SK-N-SH treated with all-trans-retinoic acid at 6 μM for 48 hours (cell line): ENCODE measurements around the gene ALK.

Experiments
- ATAC-seq: fragments of 200-7000 bp; cut with Tn5 transposase; 3 replicates; pipeline ENCODE4 v1.9.1; 2020; ENCODE audit warnings: mild to moderate bottlenecking, moderate library complexity
- ARNTL ChIP-seq: fragments of 450-650 bp; formaldehyde crosslinking; IDR thresholded peaks from 2 replicates; pipeline ENCODE4 v1.5.0; 2020; ENCODE audit warnings: low read depth, mild to moderate bottlenecking, moderate library complexity, borderline replicate concordance
- BACH2 ChIP-seq: fragments of 250-450 bp; sonication (Bioruptor Pico); IDR thresholded peaks from 2 replicates; pipeline ENCODE4 v1.9.0; 2021; ENCODE audit warnings: mild to moderate bottlenecking, borderline replicate concordance
- CSDC2 ChIP-seq: fragments of 250-450 bp; sonication (Bioruptor Pico); IDR thresholded peaks from 2 replicates; pipeline ENCODE4 v1.5.0; 2020; ENCODE audit warnings: mild to moderate bottlenecking, moderate library complexity
- ESRRG ChIP-seq: fragments of 250-450 bp; sonication (Bioruptor Pico); IDR thresholded peaks from 2 replicates; pipeline ENCODE4 v1.6.1; 2021; ENCODE audit warnings: mild to moderate bottlenecking
- GLIS3 ChIP-seq: fragments of 250-450 bp; sonication (Bioruptor Pico); IDR thresholded peaks from 2 replicates; pipeline ENCODE4 v1.5.0; 2020; ENCODE audit warnings: mild to moderate bottlenecking, moderate library complexity
- ISL1 ChIP-seq: fragments of 250-450 bp; sonication (Bioruptor Pico); IDR thresholded peaks from 2 replicates; pipeline ENCODE4 v2.1.2; 2022; ENCODE audit warnings: mild to moderate bottlenecking, moderate library complexity
- PPARA ChIP-seq: fragments of 250-450 bp; sonication (Bioruptor Pico); IDR thresholded peaks from 2 replicates; pipeline ENCODE4 v1.5.0; 2020; ENCODE audit warnings: mild to moderate bottlenecking, borderline replicate concordance
- RARB ChIP-seq: fragments of 250-450 bp; sonication (Bioruptor Pico); IDR thresholded peaks from 2 replicates; pipeline ENCODE4 v1.8.0; 2021; ENCODE audit warnings: mild to moderate bottlenecking, moderate library complexity
- TOX ChIP-seq: fragments of 250-450 bp; sonication (Bioruptor Pico); IDR thresholded peaks from 2 replicates; pipeline ENCODE4 v1.8.0; 2021; ENCODE audit warnings: mild to moderate bottlenecking, moderate library complexity, borderline replicate concordance
- ZC3H10 ChIP-seq: fragments of 250-450 bp; sonication (Bioruptor Pico); IDR thresholded peaks from 2 replicates; pipeline ENCODE4 v1.5.1; 2021; ENCODE audit warnings: mild to moderate bottlenecking, moderate library complexity
- ZFP3 ChIP-seq: fragments of 250-450 bp; sonication (Bioruptor Pico); IDR thresholded peaks from 2 replicates; pipeline ENCODE4 v1.5.0; 2020; ENCODE audit warnings: mild to moderate bottlenecking, moderate library complexity
- ZNF565 ChIP-seq: fragments of 450-650 bp; formaldehyde crosslinking; conservative IDR thresholded peaks from 2 replicates; pipeline ENCODE4 v1.5.0; 2020; ENCODE audit warnings: low read depth, mild to moderate bottlenecking, moderate library complexity
- ZNF70 ChIP-seq: fragments of 450-650 bp; formaldehyde crosslinking; IDR thresholded peaks from 2 replicates; pipeline ENCODE4 v1.5.0; 2020; ENCODE audit warnings: mild to moderate bottlenecking, moderate library complexity
- ZNF8 ChIP-seq: fragments of 450-650 bp; formaldehyde crosslinking; IDR thresholded peaks from 2 replicates; pipeline ENCODE4 v1.5.0; 2020; ENCODE audit warnings: mild to moderate bottlenecking, moderate library complexity
- TF ChIP-seq, protein P1 (sequence below): fragments of 250-450 bp; sonication (Bioruptor Pico); IDR thresholded peaks from 2 replicates; pipeline ENCODE4 v1.8.0; 2020; ENCODE audit warnings: mild to moderate bottlenecking, moderate library complexity, borderline replicate concordance
- TF ChIP-seq, protein P2 (sequence below): fragments of 250-450 bp; sonication (Bioruptor Pico); IDR thresholded peaks from 2 replicates; pipeline ENCODE4 v1.8.0; 2021; ENCODE audit warnings: low read depth, mild to moderate bottlenecking, moderate library complexity, borderline replicate concordance
- TF ChIP-seq, protein P3 (sequence below): fragments of 250-450 bp; sonication (Bioruptor Pico); IDR thresholded peaks from 2 replicates; pipeline ENCODE4 v1.5.1; 2021; ENCODE audit warnings: mild to moderate bottlenecking, moderate library complexity
- TF ChIP-seq, protein P4 (sequence below): fragments of 250-450 bp; sonication (Bioruptor Pico); IDR thresholded peaks from 2 replicates; pipeline ENCODE4 v1.5.0; 2020; ENCODE audit warnings: mild to moderate bottlenecking, moderate library complexity

ALK gene

DNA sequence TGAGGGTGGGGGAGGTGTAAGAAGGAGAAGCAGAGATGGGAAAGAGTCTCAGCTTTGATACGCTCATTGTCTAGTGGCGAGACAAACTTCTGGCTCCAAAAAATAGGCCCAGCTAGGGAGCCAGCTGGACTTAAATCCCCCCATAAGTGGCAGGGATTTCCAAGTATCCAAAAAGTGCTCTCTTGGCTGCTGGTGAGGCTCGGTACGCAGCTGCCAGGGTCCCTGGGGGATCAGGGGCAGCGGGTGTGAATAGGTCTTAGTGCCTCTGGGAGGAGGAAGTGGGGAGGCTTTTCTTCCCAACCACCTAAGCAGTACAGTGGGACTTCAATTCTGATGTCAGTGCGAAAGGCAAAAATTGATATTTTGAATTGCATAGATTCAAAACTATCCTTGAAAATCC is 73.5 kb downstream of the ALK start:
- TF ChIP-seq ZC3H10 (CRISPR knock-in tag), result no peak
- no peak for TF ChIP-seq ESRRG (CRISPR knock-in tag)
- TF ChIP-seq CSDC2 (CRISPR knock-in tag), result no peak
- no peak for TF ChIP-seq ZFP3 (CRISPR knock-in tag)
- TF ChIP-seq ZNF8, result no peak
- TF ChIP-seq, protein P1, sequence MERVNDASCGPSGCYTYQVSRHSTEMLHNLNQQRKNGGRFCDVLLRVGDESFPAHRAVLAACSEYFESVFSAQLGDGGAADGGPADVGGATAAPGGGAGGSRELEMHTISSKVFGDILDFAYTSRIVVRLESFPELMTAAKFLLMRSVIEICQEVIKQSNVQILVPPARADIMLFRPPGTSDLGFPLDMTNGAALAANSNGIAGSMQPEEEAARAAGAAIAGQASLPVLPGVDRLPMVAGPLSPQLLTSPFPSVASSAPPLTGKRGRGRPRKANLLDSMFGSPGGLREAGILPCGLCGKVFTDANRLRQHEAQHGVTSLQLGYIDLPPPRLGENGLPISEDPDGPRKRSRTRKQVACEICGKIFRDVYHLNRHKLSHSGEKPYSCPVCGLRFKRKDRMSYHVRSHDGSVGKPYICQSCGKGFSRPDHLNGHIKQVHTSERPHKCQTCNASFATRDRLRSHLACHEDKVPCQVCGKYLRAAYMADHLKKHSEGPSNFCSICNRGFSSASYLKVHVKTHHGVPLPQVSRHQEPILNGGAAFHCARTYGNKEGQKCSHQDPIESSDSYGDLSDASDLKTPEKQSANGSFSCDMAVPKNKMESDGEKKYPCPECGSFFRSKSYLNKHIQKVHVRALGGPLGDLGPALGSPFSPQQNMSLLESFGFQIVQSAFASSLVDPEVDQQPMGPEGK (CRISPR knock-in tag), result no peak
- TF ChIP-seq, protein P2, sequence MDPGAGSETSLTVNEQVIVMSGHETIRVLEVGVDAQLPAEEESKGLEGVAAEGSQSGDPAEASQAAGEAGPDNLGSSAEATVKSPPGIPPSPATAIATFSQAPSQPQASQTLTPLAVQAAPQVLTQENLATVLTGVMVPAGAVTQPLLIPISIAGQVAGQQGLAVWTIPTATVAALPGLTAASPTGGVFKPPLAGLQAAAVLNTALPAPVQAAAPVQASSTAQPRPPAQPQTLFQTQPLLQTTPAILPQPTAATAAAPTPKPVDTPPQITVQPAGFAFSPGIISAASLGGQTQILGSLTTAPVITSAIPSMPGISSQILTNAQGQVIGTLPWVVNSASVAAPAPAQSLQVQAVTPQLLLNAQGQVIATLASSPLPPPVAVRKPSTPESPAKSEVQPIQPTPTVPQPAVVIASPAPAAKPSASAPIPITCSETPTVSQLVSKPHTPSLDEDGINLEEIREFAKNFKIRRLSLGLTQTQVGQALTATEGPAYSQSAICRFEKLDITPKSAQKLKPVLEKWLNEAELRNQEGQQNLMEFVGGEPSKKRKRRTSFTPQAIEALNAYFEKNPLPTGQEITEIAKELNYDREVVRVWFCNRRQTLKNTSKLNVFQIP (CRISPR knock-in tag), result no peak
- TF ChIP-seq, protein P3, sequence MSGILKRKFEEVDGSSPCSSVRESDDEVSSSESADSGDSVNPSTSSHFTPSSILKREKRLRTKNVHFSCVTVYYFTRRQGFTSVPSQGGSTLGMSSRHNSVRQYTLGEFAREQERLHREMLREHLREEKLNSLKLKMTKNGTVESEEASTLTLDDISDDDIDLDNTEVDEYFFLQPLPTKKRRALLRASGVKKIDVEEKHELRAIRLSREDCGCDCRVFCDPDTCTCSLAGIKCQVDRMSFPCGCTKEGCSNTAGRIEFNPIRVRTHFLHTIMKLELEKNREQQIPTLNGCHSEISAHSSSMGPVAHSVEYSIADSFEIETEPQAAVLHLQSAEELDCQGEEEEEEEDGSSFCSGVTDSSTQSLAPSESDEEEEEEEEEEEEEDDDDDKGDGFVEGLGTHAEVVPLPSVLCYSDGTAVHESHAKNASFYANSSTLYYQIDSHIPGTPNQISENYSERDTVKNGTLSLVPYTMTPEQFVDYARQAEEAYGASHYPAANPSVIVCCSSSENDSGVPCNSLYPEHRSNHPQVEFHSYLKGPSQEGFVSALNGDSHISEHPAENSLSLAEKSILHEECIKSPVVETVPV (CRISPR knock-in tag), result no peak
- no peak for TF ChIP-seq ARNTL (CRISPR knock-in tag)
- no peak for TF ChIP-seq BACH2
- TF ChIP-seq TOX, result no peak
- TF ChIP-seq ZNF70 (CRISPR knock-in tag), result no peak
- TF ChIP-seq, protein P4, sequence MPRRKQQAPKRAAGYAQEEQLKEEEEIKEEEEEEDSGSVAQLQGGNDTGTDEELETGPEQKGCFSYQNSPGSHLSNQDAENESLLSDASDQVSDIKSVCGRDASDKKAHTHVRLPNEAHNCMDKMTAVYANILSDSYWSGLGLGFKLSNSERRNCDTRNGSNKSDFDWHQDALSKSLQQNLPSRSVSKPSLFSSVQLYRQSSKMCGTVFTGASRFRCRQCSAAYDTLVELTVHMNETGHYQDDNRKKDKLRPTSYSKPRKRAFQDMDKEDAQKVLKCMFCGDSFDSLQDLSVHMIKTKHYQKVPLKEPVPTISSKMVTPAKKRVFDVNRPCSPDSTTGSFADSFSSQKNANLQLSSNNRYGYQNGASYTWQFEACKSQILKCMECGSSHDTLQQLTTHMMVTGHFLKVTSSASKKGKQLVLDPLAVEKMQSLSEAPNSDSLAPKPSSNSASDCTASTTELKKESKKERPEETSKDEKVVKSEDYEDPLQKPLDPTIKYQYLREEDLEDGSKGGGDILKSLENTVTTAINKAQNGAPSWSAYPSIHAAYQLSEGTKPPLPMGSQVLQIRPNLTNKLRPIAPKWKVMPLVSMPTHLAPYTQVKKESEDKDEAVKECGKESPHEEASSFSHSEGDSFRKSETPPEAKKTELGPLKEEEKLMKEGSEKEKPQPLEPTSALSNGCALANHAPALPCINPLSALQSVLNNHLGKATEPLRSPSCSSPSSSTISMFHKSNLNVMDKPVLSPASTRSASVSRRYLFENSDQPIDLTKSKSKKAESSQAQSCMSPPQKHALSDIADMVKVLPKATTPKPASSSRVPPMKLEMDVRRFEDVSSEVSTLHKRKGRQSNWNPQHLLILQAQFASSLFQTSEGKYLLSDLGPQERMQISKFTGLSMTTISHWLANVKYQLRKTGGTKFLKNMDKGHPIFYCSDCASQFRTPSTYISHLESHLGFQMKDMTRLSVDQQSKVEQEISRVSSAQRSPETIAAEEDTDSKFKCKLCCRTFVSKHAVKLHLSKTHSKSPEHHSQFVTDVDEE (CRISPR knock-in tag), result no peak
- no peak for TF ChIP-seq RARB (CRISPR knock-in tag)
- ATAC-seq, result no peak

- TF ChIP-seq TOX, result no peak
- no peak for TF ChIP-seq GLIS3
- TF ChIP-seq RARB (CRISPR knock-in tag), result no peak
- TF ChIP-seq, protein P3 (CRISPR knock-in tag), result no peak
- no peak for TF ChIP-seq PPARA (CRISPR knock-in tag)
- TF ChIP-seq ARNTL (CRISPR knock-in tag), result no peak
- TF ChIP-seq, protein P4 (CRISPR knock-in tag), result no peak
- no peak for TF ChIP-seq ZNF565 (CRISPR knock-in tag)
- TF ChIP-seq ESRRG (CRISPR knock-in tag), result no peak
- no peak for TF ChIP-seq ISL1 (CRISPR knock-in tag)
- TF ChIP-seq BACH2, result no peak
These were observed 76.6 kb downstream of the ALK start for GRCh38 chr2:29844713-29845326.

More at GRCh38 chr2:29844713-29845326, 76.6 kb downstream of the ALK start:
- ATAC-seq, result no peak
